ENCODE results near the gene SCLY.

The SCLY gene

DNA sequence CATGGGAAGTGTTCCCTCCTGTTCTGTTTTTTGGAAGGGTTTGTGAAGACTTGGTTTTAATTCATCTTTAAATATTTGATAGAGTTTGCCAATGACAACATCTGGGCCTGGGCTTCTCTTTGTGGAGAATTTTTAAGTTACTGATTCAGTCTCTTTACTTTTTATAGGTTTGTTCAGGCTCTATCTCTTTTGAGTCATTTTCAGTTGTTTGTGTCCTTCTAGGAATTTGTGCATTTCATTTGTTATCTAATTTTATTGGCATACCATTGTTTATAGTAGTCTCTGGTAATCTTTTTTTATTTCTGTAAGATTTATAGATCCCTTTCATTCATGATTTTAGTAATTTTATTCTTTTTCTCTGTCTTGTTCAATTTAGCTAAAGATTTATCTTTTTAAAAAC is 14.6 kb downstream of the SCLY start:
- no peak for DNase-seq (ENCODE audit: low read depth)

DNA sequence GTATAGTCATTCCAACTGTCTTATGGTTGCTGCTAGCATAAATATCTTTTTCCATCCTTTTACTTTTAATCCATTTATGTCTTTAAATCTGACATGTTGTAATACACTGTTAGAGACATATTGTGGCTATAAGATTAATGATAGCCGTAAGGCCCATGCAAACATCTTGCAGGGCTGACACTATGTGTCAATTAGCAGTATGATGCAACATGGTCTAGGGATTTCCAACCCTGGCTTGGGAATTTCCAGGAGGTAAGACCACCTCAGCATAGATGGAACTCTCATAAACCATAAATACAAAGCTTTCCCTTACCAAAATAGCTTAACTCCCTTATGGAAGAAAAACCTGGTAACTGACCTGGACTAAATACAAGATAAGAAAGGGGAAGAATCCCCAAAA is 16.5 kb downstream of the SCLY start:
- DNase-seq (ENCODE audit: low read depth), result no peak

DNA sequence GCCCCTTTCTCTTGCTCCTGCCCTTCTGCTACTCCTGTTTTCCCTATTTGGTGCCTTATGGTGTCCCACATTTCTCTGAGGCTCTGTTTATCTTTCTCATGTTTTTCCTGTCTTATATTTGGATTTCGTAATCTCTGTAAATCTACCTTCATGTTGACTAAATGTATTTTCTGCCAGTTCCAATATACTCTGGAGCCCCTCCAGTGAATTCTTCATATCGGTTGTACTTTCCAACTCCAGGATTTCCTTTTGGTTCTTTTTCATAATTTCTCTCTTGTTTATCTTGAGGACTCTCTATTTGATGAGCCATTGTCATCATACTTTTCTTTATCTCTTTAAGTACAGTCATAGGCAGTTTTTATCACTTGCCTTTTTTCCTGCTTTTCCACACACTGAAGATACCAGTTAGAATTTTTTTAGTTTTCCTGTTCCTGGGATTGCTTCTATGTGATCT is 19.1 kb downstream of the SCLY start:
- DNase-seq (ENCODE audit: low read depth), result no peak

DNA sequence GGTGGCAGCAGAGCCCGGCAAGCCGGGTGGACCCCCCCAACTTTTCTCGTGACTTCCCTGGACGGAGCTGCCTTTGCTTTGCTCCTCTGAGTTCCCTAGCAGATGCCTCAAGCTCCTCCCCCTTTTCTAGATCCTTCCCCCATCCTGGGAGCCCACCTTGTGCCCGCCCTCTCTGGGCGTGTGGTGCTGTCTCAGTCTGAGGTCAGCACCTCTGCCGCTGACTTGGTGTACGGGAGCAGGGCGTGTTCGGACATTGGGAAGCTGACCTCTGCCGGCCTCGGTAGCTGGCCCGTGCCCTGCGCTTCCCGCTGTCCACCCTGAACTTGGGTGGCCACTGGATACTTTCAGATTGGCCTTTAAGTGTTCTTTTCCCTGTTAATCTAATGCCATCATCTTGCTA is 19.7 kb downstream of the SCLY start:
- DNase-seq (ENCODE audit: low read depth), result no peak

DNA sequence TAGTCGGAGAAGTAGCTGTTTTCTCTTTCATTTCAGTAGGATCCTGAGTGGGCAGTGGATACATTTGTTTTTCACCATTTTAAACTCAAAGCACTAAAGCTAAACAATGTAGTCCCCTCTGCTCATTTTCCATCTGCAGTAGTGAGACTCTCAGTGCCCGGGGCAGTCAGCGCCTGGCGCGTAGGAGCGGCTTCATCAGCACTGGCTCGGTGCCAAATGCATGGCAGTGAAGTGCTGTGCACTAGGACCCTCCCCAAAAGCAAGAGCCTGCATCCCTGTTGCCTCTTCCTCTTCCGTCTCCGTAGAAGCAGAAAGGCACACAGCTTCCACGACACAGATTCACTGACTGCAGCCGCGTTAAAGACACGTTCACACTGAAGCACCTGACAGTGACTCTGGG is 20.3 kb downstream of the SCLY start:
- DNase-seq (ENCODE audit: low read depth), result no peak

DNA sequence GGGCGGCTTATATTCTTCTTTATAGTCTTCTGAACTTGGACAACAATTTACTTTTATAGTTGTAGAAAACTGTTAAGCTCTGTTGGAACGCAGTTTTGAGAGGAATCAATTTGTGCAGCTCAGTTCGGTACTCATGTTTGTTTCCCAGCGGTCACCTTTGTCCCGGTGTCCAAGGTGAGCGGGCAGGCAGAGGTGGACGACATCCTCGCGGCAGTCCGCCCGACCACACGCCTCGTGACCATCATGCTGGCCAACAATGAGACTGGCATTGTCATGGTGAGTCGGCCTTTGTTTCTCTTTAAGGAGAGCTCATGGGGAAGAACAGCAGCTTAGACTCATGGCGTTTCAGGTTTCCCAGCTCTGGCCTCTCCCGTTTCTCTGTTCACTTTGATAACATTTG is 20.8 kb downstream of the SCLY start:
- no peak for DNase-seq (ENCODE audit: low read depth)

DNA sequence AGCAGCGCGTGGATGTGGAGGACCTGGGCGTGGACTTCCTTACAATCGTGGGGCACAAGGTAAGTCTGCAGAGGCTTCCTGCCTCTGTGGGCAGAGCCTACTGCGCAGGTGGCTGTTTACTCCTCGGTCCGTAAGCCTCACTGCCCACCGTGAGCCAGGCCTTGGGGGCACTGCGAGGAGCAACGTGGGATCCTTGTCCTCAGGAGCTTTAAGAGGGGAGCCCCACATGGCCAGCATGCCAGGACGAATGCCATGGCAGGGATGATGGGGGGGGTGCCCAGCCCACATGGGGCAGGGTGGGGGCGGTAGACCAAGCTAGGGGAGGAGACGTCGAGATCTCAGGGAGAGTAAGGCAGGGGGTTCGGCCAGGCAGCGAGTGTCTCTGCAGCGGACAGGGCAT is 21.4 kb downstream of the SCLY start:
- DNase-seq (ENCODE audit: low read depth), result no peak

DNA sequence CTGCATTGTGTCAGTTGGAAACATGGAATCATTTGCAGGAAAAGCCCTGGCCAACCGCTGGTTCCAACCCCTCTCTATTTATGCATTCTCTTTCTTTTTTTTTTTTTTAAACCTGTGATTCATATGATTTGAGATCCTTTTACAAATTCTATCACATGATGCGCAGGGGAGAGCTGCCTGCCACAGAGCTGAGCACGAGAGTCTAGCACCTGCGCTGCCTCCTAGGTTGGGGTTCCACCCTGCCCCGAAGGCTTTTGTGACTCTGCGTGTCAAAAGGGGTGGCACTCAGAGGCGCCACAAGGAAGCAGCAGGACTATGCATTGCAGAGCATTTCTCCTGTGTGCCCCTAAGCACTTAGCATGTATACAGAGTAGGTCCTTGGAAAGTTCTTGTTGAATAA is 22.0 kb downstream of the SCLY start:
- no peak for DNase-seq (ENCODE audit: low read depth)

DNA sequence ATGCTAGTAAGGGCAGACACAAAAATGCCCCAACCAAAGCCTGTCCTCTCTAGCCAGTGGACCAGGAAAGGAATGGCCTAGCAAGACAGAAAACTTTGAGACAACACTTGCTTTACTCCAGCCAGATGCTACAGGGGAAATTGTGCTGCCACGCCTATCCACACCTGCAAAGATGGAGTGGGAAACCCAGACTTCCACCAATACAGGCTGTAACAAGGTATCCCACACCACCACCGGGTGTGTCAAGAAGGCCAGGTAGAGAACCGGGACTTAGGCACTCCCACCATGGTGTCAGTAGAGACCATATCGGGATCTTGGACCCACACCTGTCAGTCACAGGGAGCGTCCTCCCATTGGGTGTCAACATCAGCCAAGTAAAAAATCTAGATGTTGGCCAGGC is 23.1 kb downstream of the SCLY start:
- DNase-seq (ENCODE audit: low read depth), result no peak

DNA sequence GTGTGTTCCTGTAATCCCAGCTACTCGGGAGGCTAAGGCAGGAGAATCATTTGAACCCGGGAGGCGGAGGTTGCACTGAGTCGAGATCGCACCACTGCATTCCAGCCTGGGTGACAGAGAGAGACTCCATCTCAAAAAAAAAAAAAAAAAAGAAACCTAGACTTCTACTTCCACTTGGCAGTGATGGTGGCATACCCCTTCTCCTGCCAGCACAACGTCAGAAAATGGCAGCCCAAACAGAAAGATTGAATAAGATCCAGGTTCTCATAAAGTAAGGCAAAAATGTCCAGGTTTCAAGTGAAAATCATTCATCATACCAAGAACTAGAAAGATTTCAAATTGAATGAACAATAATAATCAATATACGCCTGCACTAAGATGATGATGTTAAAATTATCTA is 24.0 kb downstream of the SCLY start:
- no peak for DNase-seq (ENCODE audit: low read depth)

DNA sequence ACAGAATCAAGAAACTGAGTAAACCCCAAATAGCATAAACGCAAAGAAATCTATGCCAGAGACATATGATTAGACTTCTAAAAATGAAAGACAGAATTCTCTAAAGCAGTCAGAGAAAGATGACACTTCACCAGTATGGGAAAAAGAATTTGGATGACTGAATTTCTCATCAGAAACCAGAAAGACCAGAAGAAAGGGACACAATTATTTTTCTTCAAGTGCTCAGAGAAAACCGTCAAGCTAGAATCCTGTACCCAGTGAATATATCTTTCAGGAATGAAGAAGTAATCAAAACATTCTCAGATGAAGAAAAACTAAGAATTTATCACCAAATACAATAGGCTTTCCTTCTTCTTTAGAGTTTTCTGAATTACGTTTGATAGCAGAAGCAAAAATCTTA is 25.1 kb downstream of the SCLY start:
- DNase-seq (ENCODE audit: low read depth), result no peak

DNA sequence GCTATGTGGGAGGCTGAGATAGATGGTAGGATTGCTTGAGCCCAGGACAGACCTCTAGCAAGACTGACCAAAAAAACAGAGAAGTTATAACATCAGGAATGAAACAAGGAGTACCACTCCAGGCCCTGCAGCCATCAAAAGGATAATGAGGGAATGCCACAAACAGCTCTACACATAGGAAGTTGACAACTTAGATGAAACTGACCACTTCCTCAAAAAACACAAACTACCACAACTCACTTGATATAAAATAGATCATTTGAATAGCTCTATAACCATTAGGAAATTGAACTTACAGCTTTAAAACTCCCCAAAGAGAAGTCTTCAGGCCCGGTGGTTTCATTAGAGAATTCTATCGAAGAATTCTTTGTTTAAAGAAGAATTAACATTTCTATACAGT is 26.4 kb downstream of the SCLY start:
- DNase-seq (ENCODE audit: low read depth), result no peak

DNA sequence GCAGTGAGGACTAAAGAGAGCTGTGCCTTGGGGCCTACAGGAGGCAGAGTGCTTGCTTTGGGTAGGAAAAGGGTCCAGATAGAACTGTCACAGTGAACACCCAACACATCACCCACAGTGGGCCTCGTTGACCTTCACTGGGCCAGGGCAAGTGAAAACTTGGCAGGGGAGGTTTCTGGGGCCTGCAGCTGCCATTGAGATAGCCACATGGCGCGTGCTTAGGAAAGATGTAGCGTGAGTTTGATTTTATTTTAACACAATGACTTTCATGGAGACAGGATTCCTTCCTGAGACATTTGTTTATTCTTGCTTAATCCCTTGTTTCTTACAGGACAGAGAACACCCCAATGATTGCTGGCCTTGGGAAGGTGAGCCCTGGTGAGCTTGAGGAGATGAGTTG is 30.1 kb downstream of the SCLY start:
- no peak for DNase-seq (ENCODE audit: low read depth)

DNA sequence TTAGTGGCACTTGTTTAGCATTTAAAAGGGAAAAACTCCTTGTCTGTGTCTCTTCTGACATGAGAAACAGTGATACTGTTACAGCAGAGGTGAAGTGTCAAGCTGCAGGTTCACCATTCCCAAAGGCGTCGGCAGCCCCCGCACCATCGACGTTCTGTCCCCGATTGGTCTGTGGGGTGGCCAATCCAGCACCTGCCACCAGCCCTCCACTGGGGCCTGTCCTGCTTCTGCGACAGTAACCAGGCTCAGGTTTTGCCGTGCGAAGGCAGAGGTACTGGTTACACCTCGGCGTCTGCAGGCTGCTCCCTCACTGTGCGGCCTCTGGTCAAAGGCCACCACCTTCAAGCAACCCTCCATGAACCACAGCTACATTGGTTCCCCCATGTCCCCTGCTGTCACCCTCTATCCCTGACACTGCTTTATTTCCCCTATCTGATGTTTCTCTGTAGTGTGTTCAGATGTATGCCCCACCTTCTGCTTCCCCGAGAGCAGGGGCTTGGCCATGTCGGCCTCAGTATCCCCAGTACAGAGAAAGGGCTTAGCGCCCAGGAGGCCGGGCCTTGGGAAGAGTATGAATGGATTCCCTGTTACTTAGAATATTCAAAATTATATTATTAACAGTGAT is 30.7 kb downstream of the SCLY start:
- no peak for DNase-seq (ENCODE audit: low read depth)

DNA sequence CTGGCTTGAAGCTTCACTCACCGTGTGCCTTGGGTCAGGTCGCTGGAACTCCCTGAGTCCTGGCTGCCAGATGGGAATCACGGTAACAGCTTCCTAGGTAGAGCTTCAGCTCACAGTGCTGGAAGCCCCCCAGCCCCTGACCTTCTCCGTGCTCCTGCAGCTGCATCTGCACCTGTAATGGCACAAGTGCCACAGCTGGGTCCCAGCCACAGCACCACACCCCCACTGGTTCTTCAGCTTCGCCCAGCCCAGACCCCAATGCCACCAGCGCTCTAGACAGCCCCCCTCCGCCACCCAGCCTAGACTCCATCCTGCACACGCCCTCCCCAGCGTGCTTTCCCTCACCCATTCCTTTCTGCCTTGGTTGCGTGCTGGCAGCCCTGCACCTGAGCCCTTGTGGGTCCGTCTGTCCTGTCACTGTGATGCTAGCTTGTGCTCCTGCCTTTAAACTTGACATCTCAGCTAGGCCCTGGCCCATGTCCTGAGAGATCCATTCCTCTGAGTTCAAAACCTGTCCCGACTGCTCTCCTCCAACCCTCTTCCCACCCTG is 31.8 kb downstream of the SCLY start:
- no peak for DNase-seq (ENCODE audit: low read depth)

DNA sequence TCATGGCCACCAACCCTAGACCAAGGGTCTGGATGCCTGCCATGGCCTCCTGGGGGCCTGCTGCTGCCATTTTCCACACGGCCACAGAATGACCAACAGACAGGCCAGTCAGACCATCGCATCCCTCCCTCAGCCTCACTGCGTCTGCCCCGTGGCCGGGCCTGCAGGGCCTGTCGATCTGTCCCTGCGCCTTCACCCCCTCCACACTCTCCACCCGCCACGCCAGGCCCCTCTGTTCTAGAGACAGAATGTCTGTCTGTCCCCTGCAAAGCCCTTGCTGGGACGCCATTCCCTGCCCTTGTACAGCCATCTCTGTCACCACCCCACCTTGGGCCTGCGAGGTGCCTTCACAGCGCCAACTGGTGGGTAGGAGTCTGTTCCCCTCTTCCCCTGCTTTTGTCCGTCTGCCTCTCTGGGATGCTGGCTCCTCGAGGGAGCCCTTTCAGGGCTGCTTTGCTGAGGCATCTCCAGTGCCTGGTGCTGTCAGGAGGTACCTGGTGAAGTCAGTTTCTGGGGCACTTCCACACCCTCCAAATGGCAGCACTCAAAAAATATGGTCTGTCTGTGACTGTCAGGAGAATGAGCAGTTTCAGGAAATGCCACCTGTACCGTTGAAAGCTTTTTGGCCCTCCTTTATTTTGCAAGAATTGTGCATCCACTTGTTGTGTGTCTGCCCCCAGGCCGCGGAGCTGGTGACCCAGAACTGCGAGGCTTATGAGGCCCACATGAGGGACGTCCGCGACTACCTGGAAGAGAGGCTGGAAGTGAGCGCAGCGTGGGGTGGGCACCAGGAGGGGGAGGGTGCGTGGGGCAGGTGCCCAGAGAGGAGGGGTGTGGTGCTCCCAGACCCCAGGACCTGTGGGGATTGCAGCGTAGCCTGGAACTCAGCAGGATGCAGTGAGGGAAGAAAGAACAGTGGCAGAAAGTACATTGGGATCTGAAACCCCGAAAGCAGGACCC is 32.7 kb downstream of the SCLY start:
- DNase-seq (ENCODE audit: low read depth), result no peak

DNA sequence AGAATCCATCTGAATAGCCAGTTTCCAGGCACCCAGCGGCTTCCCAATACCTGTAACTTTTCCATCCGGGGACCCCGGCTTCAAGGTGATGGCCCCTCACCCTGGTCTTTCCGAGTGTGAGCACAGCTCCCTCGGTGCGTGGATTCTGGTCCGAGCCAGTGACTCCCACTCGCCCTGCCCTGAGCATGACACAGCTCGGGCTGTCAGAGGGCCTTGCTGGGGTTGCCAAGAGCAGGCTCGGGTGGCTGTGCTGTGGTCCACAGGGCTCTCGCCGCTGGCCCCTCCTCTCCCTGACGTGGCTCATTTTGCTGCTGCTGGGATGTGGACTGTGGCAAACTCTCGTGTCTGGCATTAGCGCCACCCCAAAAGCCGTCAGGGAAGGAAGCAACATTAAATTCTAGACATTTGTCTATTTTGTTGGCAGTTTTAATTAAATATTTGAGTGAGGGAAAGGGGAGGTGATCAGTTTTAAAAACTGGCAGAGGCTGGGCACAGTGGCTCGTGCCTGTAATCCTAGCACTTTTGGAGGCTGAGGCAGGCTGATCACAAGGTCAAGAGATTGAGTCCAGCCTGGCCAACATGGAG is 33.7 kb downstream of the SCLY start:
- DNase-seq (ENCODE audit: low read depth), result no peak

DNA sequence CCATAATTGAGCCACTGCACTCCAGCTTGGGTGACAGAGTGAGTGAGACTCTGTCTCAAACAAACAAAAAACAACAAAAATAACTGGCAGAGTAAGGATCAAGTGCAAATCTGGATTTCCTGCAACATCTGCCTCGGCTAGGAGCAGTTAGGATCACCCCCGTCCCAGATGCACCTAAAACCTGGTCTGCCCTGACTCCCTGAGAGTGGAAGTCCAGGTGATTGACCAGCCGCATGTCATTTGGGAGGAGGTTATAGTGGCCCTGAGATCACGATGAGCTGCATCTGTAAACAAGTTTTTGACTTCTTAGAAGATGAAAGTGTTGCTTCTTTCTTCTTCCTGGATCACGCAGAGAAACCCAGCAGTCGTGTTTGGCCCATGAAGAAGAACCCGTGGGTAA is 34.3 kb downstream of the SCLY start:
- no peak for DNase-seq (ENCODE audit: low read depth)

DNA sequence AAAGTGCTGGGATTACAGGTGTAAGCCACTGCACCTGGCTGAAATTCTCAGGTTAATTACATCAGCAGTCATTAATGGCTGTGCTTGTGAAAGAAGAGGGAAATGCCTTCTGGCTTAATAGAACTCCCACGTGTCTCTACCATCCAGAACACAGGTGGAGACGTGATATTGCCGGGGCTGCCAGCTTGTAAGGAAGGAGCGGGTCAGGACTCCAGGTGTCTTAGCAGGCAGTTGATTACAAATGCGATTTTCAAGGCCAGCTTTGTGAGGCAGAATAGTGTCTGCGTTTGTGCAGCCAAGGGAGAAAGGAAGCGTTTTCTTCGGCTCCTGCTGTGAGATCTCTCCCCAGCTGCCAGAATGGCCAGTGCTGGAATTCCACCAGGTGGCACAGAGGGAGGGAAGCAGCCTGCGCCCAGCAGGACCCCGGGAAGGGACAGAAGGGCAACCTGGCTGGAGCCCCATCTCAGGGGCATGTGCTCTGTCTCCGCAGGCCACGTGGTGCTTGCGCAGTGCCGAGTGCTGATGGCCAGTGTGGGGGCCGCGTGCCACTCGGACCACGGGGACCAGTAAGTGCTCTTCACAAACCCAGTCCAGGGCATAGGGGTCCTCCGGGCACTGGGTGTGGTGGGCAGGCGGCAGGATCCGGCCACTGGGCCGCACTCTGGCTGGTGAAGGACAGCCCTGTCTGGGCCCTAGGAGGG is 35.7 kb downstream of the SCLY start:
- DNase-seq (ENCODE audit: low read depth), result no peak

DNA sequence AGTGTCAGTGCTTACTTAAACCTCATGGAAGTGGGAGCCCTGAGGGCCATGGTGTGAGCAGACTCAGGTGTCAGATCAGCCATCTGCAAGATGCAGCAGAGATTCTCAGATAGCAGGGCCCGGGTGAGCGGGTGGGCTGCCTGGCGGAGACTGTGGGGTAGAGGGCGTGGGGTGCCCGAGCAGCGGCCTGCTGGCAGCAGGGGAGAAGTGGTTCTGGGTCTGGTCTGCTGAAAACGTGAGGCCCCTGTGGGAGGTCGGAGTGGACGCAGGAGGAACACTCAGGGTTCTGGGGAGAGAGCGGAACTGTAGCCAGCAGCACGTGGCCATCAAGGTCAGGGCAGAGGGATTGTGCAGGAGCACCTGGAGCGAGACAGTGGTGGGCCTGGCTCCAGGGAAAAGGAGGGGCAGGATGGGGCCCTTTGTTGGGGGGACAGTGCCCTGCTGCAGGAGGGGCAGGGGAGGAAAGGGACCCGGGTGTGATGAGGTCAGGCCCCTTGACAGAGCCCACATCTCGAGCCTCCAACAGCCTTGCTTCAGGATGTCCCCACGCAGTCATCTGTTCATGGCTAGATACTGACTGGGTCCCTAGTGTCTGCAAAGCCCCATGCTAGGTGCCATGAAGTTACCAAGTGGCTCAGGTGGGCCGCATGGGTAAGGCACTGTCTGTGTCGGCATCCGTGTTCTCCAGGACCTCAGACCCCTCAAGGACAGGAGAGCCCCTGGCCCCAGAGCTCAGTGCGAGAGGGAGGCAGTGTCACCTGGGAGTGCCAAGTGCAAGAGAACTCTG is 36.6 kb downstream of the SCLY start:
- DNase-seq (ENCODE audit: low read depth), result no peak
